ENCODE measurements around the gene SLC2A4.

SLC2A4 gene

DNA sequence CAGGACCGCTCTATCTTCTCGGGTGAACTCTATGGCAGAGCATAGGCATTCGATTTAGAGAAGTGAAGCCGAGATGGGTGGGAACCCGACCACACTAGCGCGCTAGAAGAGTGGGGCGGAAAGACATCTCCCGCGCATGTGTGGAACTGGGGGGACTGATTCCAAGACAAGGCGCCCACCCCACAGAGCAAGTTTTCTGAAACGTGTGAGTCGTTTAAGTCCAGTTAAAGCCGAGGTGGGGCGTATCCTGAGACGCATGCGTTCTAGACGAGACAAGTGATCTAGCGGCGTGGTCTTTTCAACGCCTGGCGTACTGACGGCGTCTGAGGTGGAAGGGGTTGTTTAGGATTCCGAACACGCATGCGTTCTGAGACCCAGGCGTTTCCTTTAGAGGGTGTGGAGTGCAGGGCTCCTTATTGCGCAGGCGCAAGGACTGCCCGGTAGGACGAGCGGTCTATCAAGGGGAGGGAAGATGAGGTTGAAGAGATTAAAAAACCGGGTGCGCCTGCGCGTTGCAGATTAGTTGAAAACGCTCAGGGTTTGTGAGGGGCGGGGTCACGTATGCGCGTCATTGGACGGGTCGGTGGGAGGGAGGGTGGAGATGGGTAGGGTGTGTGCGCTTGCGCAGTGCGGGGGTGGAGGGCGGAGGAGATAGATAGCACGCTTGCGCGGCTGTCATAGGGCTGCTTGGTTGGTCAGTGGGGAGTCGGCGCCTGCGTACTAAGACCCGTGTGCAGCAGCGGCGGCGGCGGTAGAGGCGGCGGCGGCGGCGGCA, 25.6 kb downstream of the SLC2A4 start, which contains the start of gene EIF5A:
EIF5A (plus strand) TSS at position 718 of the 775 bp plus-strand sequence. CDS start 2,008 bp downstream, outside the sequence.
- DNase-seq (ENCODE audit: low read depth in 2 of 2) = peak; percentile 100

DNA sequence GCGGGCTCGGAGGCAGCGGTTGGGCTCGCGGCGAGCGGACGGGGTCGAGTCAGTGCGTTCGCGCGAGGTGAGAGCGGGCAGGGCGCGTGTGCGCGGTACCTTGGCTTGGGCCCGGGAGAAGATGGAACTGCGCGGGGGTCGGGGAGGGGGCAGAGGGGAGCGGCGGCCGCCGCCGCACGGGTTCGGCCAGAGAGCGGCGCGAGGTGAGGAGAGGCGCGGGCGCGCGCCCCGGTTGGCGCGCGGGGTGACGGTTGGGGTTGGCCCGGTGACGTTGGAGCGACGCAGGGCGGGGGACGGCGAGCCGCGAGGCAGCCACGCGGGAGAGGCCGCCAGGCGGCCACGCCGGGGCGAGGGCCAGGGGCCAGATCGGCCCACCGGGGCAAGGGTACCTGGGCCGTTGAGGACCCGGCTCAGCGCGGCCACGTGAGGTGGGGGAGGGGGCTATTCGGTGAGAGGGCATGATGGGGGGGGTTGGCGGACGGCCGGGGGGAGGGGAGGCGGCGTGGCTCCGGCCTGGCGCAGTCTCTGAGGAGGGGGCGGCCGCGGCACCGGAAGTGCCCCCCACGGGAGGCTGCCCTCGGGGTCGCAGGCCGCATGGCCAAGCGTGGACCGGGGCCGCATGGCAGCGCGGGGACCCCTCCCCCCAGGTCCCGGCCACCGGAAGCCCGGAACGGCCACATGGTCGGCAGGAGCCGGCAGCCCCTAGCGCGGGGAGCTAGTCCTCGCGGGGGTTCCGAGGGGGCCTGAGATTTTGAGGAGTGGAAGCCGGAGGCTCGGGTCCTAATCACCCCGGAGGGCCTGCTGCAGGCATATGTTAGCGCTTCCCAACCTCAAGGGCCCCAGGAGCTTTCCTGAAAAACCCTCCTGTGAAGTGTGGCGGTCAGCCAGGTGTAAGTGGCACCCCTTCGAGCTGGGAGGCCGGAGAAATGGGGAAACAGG, 26.4 kb downstream of the SLC2A4 start:
- peak in 1 of 2 donors; percentile 41 for DNase-seq (ENCODE audit: low read depth in 2 of 2)

DNA sequence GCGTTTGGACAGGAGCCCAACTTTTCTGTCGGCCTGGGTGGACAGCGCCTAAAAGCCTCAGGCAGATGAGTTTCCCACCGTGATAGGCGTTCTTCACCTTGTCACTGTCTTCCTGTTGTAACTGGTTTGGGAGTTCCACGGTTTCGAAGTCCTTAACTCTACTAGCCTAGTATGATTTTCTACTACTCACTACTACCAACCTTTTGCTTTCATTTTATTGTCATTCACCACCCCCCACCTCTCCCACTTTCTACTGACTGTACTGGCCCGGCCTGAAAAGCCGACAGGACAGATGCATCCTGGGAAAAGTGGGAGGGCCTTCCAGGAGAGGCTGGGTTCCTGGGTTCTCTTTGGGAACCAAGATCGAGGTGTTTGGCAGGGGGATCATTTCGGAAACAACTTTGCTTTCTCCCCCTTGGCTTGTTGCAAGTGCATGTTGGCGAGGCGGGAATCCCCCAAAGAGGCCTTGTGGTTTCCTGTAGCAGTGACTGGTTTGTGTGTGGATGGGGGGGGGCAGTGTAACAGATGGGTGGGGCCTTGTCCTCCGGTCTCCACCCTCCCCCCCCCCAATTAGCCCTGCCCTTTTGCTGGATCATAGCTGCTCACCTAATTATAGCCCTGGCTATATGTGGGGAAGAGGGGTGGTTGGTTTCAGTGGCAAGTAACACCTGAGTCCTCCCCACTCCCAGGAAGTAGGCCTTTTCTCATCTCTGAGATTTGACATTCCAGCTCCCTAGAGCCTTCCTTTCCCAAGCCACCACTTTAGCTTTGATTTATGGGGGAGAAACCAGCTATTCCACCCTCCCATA, 27.3 kb downstream of the SLC2A4 start:
- DNase-seq (ENCODE audit: low read depth in 2 of 2) = peak; percentile 69 to 74

DNA sequence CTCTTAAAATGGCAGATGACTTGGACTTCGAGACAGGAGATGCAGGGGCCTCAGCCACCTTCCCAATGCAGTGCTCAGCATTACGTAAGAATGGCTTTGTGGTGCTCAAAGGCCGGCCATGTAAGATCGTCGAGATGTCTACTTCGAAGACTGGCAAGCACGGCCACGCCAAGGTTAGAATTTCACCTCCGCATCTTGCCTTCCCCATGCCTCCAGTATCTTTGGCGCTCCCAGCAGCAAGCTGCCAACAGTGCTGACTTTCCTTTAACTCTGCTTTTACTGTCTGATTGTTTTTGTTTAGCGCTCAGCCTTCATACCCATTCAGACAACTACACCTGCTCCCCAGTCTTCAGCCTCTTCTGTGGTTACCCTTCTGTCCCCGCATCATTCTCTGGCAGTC, 28.1 kb downstream of the SLC2A4 start:
- no peak for DNase-seq (ENCODE audit: low read depth in 2 of 2)

DNA sequence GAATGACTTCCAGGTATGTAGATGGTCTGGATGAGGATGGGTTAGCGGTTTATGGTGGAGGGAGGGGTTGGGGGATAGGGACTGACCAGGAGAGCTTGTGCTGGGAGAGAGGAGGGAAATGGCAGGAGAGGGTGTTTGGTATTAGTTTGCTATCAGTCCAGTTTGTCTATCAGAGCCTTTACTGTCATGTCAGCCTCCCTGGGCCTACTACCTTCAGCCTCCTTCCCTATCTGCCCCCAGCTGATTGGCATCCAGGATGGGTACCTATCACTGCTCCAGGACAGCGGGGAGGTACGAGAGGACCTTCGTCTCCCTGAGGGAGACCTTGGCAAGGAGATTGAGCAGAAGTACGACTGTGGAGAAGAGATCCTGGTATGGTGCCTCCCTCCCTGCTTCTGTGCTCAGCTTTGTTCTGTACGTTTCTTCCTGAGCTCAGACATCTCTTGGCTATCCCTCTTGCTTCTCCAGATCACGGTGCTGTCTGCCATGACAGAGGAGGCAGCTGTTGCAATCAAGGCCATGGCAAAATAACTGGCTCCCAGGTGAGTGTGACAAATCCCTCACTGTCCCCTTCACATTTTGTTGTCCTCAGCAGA, 29.7 kb downstream of the SLC2A4 start:
- no peak for DNase-seq (ENCODE audit: low read depth in 2 of 2)

DNA sequence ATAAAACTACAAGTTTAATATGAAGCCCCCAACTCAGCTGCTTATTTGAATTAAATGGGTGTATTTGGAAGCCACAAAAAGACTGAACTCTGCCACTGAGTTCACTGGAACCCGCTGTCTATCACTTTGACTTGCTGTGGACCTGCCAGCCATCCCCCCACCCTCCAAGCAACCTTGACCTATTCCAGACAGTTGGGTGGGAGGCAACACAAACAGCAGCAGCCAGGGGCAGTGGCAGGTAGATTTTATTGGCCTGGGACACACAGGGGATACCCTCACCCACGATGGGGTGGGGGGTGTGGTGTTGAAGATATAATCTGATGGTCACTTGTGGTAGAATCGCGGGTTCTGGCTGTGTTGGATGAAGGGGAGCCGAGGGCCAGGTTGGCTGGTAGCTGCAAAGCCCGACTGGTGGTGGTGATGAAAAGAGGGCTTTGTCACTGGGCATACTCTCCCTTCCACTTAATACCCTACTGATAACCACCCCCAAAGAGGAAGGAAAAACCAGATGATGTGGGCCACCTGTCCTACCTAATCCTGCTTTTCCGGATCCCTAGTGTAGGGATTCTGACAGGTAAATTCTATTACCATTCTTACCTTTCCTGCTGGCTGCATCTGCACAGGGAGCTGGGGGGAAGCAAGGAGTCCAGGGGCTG, 31.0 kb downstream of the SLC2A4 start:
- DNase-seq (ENCODE audit: low read depth in 2 of 2) = no peak

DNA sequence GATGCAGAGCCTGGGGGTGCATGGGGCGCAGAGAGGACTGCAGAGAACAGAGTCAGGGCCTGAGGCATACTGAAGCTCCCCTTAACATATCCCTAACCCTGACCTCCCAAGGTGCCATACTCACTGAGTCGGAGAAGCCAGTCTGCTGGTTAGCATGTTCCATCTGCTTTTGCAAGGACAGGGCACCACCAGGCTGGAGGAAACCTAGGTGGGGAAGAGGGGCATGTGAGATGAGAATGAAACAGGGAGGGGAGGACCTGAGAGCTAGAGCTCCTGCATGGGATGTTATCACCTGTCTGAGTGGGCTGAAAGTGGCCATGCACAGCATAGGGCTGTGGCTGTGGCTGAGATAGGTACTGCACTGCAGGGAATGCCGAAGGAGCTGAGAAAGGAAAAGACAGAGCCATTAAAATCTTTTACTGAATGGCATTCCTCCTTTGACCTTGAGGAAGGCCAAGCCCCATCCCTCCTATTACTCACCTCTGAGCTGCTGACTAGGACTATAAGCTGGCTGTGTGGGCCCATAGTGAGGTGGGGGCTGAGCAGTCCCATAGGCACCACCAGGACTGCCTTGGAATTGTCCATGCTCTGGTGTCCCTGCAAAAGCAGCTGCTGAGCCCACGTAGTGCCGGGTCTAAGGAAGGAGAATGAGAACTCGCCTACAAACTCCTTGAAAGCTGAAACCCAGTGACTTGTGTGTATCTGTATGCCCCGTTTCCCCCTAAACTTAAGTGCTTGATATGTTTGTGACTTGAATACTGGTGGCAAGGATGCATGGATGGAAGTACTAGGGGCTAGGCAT, 31.8 kb downstream of the SLC2A4 start:
- DNase-seq (ENCODE audit: low read depth in 2 of 2) = no peak

DNA sequence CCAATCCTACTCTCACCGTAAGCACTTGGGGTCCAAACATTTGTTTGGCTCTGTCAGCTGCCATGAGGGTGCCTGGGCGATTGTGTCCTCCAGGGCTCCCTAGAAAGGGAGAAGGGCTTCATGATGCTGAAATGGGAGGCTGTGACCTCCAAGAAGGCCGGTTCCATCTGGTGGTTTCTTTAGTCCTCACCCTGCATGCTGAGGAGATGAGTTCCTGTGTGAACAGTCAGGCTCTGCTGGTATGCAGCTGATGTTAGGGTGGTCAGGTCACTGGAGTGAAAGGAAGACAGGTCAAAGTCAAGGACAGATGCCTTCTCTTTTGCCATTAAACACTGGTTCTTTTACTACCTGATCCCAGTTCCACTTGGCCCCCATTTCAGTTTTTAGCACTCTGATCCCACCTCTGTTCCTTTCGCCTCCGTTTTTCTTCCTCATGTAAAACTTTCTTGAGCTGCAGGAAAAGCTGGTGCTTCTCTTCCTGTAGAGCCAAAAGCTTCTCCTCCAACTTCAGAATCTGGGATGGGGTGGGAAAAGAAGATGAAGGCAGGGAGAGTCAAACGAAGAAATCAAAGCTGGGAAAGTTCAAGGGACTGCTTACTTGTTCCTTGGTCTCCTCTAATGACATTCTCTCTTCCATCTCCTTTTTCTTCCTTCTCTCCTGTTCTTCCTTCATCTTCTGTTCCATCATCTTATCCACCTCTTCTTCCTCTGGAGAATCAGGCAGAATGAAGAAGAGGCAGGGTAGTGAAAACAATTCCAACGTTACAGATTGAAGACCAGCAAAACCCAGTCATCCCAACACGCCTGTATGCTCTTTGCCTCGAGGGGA, 32.6 kb downstream of the SLC2A4 start:
- DNase-seq (ENCODE audit: low read depth in 2 of 2) = no peak

DNA sequence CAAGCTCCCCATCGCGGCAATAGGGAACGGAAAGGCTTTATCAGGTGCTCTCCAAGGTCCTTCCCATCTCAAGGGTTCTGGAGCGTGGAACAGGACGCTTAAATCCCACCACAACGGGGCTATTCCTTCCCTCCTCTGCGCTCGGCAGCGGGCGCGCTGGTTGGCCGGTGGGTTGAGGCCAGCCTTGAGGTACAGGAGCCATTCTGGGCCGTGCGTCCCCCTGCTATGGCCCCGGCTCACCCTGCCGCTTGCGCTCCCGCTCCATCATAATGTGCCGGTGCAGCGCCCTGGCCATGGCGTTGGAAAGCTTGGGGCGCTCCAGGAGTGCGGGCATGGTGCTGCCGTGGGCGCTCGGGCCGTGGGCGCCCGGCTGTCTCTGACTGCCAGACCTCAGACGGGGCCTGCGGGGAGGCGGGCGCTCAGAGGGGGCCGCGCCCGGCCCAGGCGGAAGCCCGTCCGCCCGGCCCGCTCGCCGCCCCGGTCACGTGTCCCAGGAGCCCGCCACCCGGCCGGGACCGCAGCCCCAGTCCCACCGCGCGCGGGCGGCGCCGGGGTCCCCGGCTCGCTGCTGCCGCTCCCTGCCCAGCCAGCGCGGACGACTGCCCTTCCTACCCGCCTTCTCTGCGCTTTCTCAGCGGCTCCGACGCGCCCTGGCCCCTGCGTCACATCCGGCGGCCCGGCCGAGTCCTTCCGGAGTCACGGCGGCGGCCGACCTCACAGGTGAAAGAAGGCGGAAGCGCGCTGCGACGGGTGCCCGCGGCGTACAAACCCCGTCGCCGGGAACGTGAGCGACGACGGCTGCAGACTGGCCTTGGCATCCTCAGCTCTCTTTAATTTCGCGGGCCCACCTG, 33.4 kb downstream of the SLC2A4 start, which contains the start of gene GPS2:
GPS2 (minus strand) TSS at position 642 of the 851 bp plus-strand sequence; CDS start at position 334, 308 bp downstream.
- peak; percentile 90 to 94 for DNase-seq (ENCODE audit: low read depth in 2 of 2)

DNA sequence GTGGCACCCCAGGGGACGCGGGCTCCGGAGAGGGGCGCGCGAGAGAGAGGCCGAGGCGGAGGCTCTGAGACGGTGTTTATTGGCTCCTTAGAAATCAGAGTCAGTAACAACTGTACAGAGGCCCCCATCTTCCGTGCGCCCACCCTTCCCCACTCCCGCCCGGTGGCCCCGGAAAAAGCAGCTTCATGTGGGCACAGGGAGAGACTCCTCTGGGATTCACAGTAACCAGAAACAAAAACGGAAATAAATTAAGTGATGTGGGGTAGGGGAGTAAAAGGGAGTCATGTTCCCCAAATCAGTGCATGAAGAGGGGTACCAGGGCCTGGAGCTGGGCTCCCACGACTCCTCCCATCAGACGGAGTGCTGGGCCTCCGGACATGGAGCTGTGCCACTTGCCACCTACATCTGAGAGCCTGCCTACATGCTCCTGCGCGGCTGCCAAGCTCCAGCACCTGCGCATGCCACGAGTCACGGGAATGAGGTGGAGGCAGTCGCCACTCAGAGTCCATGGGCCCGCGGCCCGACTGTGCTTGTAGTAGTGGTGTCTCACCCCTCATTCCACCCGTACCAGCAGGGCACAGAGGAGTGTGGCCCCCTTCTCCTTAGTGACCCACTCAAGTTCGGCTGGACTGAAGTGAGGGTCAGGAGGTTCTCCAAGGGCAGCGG, 34.2 kb downstream of the SLC2A4 start:
- no peak for DNase-seq (ENCODE audit: low read depth in 2 of 2)

DNA sequence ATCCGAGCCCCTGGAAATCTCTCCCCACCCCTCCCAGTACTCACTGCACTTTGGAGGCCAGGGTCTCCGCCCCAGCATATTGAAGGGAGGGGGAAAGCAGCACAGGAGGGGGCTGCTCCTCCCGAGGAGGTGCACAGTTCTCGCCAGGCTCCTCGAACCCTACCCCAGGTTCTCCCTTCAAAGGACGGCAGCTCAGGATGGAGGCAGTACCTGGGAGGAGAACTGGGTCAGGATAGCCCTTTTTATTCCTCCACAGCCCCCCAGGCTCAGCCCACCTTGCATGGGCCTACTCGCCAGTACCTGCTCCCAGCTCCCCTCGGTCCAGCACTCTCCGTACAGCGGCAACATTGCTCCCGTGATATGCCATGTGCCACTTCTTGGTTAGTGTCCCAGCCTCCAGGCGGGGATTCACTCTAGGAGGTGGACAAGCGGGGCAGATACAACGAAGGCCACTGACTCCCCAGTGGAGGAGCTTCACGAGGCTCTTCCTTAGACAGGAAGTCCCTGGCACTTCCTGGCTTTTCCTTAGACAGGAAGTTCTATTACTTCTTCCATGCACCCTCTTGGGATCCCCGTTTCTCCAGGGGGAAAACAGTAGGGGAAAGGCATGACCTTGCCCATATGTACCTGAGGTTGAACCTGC, 35.8 kb downstream of the SLC2A4 start:
- DNase-seq (ENCODE audit: low read depth in 2 of 2) = no peak

DNA sequence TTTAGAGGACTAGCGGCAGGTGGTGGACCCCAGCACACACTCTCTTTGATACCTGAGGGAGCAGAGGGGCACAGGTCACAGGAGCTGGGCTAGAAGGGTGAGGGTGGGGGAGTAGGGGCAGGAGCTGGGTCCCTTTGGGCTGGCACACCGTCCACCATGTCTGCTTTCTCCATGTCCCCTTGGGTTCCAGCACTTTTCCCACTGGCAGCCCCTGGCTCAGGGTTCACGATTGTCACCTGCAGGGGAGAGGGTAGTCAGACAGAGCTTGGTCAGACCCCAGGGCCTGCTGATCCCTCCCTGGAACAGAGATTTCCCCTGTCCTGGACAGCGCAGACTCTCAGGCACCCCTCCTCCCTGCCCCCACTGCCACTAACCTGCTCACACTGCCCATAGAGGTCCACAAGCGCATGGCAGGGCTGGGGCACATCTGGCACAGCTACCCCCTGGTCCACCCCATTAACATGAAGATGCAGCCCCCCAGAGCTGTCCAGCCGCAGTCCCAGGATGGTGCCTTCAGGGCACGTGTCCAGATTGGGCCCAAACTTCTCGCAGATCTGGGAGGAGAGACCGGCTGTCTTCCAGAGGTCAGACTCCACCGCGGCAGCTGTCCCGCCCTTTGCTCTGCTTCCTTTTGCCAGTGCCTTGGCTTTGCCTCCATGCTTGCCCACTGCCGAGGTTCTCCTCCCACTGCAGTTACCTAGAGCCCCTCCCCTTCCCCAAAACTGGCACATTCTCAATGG, 36.8 kb downstream of the SLC2A4 start:
- DNase-seq (ENCODE audit: low read depth in 2 of 2) = no peak

DNA sequence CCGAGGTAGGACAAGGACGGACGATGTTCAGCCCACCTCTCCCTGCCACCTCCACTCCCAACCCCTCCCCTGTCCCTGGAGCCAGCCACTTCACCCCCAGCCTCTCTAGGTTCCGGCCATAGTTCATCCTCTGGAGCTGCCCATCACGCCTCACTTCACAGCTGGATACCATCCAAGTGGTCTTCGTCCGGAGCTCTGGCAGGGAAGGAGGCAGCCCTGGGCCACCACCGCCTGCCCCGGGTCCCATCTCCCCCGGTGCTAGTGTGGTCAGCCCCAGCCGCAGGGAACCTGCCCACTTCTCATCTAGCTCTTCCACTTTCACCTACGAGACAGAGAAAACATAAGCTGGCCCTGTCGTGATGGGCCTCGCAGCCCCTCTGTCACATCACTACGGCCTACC, 39.9 kb downstream of the SLC2A4 start:
- no peak for DNase-seq (ENCODE audit: low read depth in 2 of 2)

DNA sequence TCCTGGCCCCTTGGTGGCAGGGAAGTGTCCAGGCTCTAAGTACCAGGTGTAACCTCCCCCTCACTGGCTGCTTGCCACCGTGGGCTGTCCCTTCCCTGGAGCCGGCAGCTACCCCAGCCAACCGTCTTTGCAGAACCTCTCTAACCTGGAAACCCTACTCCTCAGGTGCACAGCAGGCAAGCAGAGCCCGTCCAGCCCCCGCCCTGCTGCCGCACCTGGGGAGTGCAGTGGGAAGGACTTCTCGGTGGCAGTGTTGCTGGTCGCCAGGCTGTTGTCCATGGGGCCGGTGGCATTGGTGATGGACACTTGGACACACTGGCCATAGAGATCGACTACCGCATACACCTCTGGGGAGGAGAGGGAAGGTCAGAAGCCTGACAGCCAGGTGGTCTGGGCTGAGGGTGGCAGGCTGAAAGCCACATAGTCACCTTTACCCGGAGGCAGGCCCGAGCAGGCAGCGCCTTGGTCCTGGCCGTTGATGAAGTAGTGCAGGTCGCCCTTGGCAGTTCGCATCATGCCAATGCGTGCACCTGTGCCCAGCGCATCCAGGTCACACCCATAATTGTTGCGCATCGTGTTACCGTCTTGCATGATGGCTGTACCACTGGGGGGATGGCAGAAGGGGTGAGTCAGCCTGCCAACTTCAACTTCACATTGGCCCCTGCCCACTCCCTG, 41.1 kb downstream of the SLC2A4 start:
- DNase-seq (ENCODE audit: low read depth in 2 of 2) = no peak

DNA sequence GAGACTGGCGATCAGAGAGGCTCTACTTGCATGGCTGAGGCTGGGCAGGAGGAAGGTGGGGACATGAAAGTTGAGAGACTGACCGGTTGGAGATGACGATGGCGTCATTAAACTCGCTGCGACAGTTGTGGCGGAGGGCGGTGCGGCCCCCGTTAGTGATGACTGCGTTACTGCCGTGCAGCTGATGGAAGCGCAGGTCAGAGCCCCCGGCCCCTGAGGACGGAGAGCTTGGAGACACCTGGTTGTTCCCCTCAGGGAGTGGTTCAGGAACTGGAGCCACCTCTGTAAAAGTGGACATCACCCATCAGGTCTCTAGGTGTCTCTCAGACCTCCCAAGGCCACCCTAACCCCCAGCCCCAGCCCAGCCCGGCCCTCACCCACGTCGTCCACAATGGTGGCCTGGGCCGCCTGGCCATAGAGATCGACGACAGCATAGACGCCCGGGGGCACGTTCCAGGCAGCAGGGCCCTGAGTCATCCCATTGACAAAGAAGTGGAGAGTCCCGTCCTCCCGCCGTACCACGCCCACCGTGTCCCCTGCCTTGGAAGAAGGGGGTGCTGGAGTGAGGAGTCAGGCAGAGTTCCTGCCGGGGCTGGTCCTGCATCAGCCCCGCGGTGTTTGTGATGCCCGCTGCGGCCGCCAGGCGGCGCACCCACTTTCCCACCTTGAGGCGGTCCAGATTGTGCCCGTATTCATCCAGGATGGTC, 42.4 kb downstream of the SLC2A4 start:
- peak; percentile 49 to 55 for DNase-seq (ENCODE audit: low read depth in 2 of 2)
